Activated B cell treated with CpG ODN at 0.5 μM for 24 hours (primary cell): ENCODE data around the gene PIGV. TPM values are rescaled to one million over a fixed set of nuclear protein-coding genes. Genes with fewer than 3 reads are reported as not detected.
A peak's percentile ranks its signal among the peaks of the same experiment; 100 is the strongest.

Source experiments
- ATAC-seq: fragments of 200-7000 bp; cut with Tn5 transposase; one replicate; pipeline ENCODE4 v1.10.0; 2021; ENCODE audit warnings: low read depth, mild to moderate bottlenecking, moderate library complexity
- CTCF ChIA-PET: fragments of 350-600 bp; sonication (Branson Sonifier 250); formaldehyde crosslinking; loops from one replicate; lab custom pipeline; 2021; ENCODE audit warnings: antibody characterized with exemption; lab: Charles Lee
- POLR2A ChIA-PET: fragments of 350-600 bp; sonication (Branson Sonifier 250); formaldehyde crosslinking; loops from one replicate; lab custom pipeline; 2021; ENCODE audit warnings: antibody characterized with exemption; lab: Charles Lee
- DNase-seq: peaks from one replicate; pipeline ENCODE4 v3.0.0; 2022
- H3K27ac Mint-ChIP-seq: one replicate; pipeline ENCODE4 v1.8.0; 2020; ENCODE audit warnings: mixed read lengths
- H3K27me3 Mint-ChIP-seq: one replicate; pipeline ENCODE4 v1.8.0; 2021; ENCODE audit warnings: mixed read lengths
- H3K36me3 Mint-ChIP-seq: one replicate; pipeline ENCODE4 v1.8.0; 2021; ENCODE audit warnings: low read depth, mixed read lengths
- H3K4me1 Mint-ChIP-seq: one replicate; pipeline ENCODE4 v1.8.0; 2021; ENCODE audit warnings: mixed read lengths
- H3K4me3 Mint-ChIP-seq: one replicate; pipeline ENCODE4 v1.8.0; 2020; ENCODE audit warnings: mild to moderate bottlenecking, mixed read lengths
- H3K9me3 Mint-ChIP-seq: one replicate; pipeline ENCODE4 v1.8.0; 2020; ENCODE audit warnings: mixed read lengths
- CTCF ChIP-seq: fragments of 200-600 bp; IDR thresholded peaks from one replicate; pipeline ENCODE4 v1.8.0; 2022; ENCODE audit warnings: antibody characterized with exemption, mild to moderate bottlenecking
- intact Hi-C: fragments of 100-400 bp; cut with micrococcal nuclease; formaldehyde crosslinking; loops from one replicate; pipeline ENCODE4 v1.15.1; 2024
- total RNA-seq: library from RNA; stranded (reverse); gene quantifications from 2 replicates; pipeline ENCODE4 v1.2.3, GENCODE V29; 2022

Gene PIGV
- total RNA-seq, 1 donor from 2014 or later: 35.4 TPM

GRCh38 chr1:26822737-26823395 lies 35.1 kb downstream of the PIGV start:
- Mint-ChIP-seq H3K36me3 (peaks cover 2% of the 10 kb centered on the region), H3K27me3 (no peaks in the 10 kb centered on the region), H3K27ac (no peak overlapping the region), H3K4me1 (peaks cover 41% of the 10 kb centered on the region), H3K4me3 (no peak overlapping the region), H3K9me3 (no peaks in the 10 kb centered on the region)
- DNase-seq (no peak), ATAC-seq (no peak)
- POLR2A ChIA-PET: interaction anchor here (0.7 to 1.5 kb wide), 3 partner anchors 11 to 130 kb away, joined by 3 to 12 read pairs (median 3); no protein-coding TSS in a partner anchor
- no peak for TF ChIP-seq CTCF
- intact Hi-C loops: no loop called here
- CTCF ChIA-PET: interaction anchor here (1.5 kb wide), 1 partner anchor 11 kb away, joined by 6 read pairs; no protein-coding TSS in a partner anchor

- DNase-seq (no peak), ATAC-seq (no peak)
- Mint-ChIP-seq H3K4me3 (no peak overlapping the region), H3K27me3 (no peaks in the 10 kb centered on the region), H3K36me3 (peaks cover 8% of the 10 kb centered on the region), H3K9me3 (no peaks in the 10 kb centered on the region), H3K4me1 (peaks cover 57% of the 10 kb centered on the region), H3K27ac (no peak overlapping the region)
- CTCF ChIA-PET: interaction anchor here (1.1 to 1.8 kb wide), 2 partner anchors 15 to 34 kb away, joined by 4 to 5 read pairs; no protein-coding TSS in a partner anchor
- intact Hi-C loops: no loop called here
- TF ChIP-seq CTCF: no peak
- POLR2A ChIA-PET: no interaction called here
Observed at GRCh38 chr1:26824731-26825130, 37.0 kb downstream of the PIGV start.

- intact Hi-C loops: no loop called here
- ATAC-seq (peak; percentile 92), DNase-seq (peak; percentile 79)
- Mint-ChIP-seq H3K4me3 (peak within 1 kb of the TSS; percentile 90), H3K4me1 (peaks cover 49% of the 10 kb centered on the region), H3K36me3 (peaks cover 13% of the 10 kb centered on the region), H3K27ac (peak within 1 kb of the TSS; percentile 80), H3K9me3 (no peaks in the 10 kb centered on the region), H3K27me3 (no peaks in the 10 kb centered on the region)
- CTCF ChIA-PET: interaction anchor here (0.6 to 1.8 kb wide), 5 partner anchors 17 to 225 kb away, joined by 3 to 4 read pairs (median 3); no protein-coding TSS in a partner anchor
- no peak for TF ChIP-seq CTCF
- POLR2A ChIA-PET: interaction anchor here (0.6 to 1.0 kb wide), 4 partner anchors 38 to 134 kb away, joined by 3 to 4 read pairs (median 3); no protein-coding TSS in a partner anchor
Observed at GRCh38 chr1:26826261-26827105, 38.7 kb downstream of the PIGV start, which contains the start of gene ZDHHC18. Gene ZDHHC18, plus strand, starts transcription at chr1:26826688. Its CDS starts 117 bp downstream, at chr1:26826805.

GRCh38 chr1:26827106-26827604 lies 39.4 kb downstream of the PIGV start:
- no peaks in the 10 kb centered on the region for H3K27me3 Mint-ChIP-seq
- ATAC-seq (no peak), DNase-seq (no peak)
- intact Hi-C loops: no loop called here
- no peak for TF ChIP-seq CTCF
- ChIA-PET POLR2A (interaction anchor here (1.0 kb wide), 1 partner anchor 38 kb away, joined by 3 read pairs; no protein-coding TSS in a partner anchor), CTCF (interaction anchor here (1.3 kb wide), 1 partner anchor 17 kb away, joined by 4 read pairs; no protein-coding TSS in a partner anchor)
- peaks cover 52% of the 10 kb centered on the region for H3K4me1 Mint-ChIP-seq
- peaks cover 19% of the 10 kb centered on the region for H3K36me3 Mint-ChIP-seq
- H3K9me3 Mint-ChIP-seq: no peaks in the 10 kb centered on the region
- peak overlapping the region; percentile 86 for H3K4me3 Mint-ChIP-seq
- peak overlapping the region; percentile 80 for H3K27ac Mint-ChIP-seq
